NCI-H774 (cell line): ENCODE measurements around the gene CHGA.

Experiments
- DNase-seq: peaks from one replicate; lab custom pipeline; 2025; lab: John Stamatoyannopoulos, UW

Gene CHGA

GRCh38 chr14:92961567-92961855 lies 38.6 kb downstream of the CHGA start:
- no peak for DNase-seq

- no peak for DNase-seq
Measured at GRCh38 chr14:92962031-92962830, 39.3 kb downstream of the CHGA start.

DNA sequence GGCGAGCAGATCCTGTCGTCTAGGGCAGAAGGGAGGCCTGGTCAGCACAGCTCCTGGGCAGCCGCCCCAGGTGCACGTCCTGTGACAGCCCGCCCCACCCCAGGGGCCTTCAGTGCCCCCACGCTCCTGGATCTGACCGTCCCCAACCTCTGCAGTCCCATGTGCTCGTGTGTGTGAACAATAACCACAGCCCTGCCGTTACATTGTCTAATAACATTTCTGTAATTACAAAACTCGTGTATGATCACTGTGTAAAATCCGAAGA lies 39.8 kb downstream of the CHGA start:
- DNase-seq, result no peak

DNA sequence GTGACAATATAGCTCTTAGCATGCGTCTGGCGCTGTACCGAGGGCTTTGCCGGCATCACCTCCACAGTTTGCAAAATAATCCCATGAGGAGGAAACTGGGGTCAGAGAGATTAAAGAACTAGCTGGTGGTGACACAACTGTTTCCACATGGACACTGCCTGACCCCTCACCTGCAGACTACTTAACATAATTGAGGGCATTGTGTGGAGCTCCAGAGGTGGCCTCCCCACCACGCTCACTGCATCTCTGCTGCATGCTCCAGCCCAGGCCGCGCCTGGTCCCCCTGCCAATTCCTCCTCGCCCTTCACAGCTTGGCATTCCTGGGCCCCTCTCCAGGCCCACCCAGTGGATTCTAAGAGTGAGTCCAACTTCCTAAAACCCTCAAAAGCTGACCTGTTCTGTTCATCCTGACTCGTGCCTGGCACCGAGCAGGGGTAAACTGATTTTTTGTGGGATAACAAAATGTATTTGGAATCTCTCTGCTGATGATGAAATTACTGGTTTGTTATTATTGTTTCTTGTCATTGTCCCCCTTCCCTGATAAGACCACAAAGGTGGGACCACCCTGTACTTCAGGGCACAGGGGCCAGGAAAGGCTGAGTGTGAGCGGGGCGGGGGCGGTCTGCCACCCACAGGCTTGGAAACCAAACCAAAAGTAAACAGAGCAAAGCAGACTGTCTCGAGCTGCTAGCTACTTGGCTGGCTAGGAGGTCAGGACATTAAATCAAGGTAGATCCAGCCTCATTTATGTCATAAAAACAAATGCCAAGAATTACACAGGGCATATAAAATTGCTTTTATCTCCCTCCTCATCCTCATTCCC lies 40.6 kb downstream of the CHGA start:
- no peak for DNase-seq

DNA sequence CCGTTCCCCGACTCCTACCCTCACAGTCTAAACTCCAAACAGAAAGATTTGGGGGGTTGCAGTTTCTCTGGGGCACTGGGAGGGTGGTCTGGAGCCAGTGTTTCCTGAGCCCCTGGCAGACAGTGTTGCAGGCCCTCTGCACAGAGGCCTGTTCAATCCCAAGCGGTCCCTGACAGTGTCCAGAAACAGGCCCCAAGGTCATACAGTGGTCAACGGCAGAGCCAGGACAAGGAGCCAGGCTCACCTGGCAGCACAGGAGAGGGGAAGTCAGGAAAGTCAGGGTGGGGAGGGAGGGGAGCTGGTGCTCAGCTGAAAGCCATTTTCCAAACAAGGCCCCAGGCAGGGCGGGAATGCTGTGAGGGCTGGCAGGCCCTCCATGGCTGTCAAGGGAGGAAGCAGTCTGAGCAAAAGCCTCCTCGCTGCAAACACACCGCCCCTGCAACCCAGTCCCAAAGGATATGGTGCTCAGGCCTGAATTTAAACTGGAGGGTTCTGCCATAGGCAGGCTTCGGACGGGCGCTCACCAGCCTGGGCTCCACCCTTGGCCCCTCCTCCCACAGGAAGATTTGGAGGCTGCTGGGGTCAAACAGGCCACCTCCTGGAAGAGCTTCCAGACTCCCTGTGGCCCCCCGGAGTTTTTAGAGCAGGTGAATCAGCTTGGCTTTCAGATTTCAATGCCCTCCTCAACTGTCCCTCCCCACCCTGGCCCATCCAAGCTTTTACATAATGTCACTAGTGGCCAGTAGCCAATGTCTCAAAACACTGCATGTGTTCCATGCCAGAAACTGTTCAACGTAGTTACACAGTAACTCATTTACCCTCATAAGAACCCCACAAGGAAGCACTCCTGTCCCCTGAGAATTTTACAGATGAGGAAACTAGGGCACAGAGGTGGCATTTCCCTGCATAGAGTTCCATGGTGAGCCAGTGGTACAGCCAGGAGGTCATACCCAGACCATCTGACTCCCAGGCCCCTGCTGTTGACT lies 41.5 kb downstream of the CHGA start:
- DNase-seq, result no peak

DNA sequence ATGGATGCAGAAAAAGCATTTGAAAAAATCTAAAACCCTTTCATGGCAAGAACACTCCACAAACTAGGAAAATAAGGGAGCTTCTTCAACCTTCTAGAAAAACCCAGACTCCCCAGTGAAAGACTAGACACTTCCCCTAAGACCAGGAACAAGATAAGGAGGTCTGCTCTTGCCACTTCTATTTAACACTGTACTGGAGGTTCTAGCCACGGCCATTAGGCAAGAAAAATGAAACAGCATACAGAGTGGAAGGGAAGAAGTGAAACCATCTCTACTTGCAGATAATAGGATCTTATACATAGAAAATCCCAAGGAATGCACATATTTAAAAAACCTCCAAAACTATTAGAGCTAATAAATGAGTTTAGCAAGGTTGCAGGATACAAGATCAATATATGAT lies 42.3 kb downstream of the CHGA start:
- DNase-seq, result no peak

DNA sequence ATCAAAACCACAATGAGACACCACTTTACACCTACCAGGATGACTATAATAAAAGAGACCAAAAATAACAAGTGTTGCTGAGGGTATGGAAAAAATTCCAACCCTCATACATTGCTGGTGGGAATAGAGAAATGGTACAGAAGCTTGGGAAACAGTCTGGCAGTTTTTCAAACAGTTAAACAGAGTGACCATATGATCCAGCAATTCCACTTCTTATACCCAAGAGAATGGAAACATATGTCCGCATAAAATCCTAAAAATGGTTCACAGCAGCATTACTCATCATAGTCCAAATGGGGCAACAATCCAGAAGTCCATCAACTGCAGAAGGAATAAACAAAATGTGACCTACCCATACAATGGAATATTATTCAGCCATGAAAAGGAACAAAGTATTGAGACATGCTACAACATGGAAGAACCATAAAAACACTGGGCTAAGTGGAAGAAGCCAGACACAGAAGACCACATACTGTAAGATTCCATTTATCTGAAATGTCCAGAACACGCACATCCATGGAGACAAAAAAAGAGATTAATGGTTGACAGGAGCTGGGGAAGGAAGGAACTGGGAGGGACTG lies 44.5 kb downstream of the CHGA start:
- DNase-seq, result no peak

GRCh38 chr14:92968291-92969020 lies 45.5 kb downstream of the CHGA start:
- DNase-seq, result no peak

GRCh38 chr14:92969430-92969829 lies 46.5 kb downstream of the CHGA start:
- no peak for DNase-seq

DNA sequence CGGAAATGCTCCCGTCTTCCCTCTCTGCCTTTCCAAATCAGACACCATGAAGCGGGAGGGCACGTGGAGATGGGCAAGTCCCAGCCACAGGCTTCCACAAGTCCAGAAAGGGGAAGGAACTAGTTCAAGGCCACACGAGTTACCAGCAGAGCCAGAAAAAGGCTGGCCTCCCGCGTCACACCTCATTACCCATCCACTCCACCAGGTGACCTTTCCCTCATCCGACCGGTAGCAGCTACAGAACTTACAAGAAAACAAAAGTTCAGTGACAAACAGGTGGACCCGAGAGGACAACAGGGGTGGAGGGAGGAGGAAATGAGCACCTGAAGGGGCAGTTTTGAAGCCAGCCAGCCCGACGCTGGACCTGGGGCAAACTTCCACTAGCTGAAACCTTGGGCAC lies 46.9 kb downstream of the CHGA start:
- no peak for DNase-seq

DNA sequence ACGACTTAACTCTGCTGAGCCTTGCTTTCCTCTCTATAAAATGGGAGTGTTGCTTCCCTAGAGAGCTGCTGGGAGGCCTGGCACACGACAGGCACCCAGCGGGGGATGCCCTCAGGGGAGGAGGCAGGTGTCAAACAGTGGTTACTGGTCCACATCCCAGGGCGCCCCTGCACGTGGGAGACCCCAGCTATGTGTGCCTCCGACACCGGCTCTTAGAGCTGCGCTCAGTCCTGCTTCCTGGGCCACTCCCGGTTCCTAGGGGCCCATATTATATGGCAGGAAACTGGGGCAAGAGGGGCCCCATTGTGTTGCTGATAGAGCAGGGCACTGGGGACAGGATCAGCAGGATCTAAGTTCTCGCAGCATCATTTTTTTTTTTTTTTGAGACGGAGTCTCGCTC lies 47.3 kb downstream of the CHGA start:
- DNase-seq, result no peak

GRCh38 chr14:92971601-92972180 lies 48.7 kb downstream of the CHGA start:
- no peak for DNase-seq

DNA sequence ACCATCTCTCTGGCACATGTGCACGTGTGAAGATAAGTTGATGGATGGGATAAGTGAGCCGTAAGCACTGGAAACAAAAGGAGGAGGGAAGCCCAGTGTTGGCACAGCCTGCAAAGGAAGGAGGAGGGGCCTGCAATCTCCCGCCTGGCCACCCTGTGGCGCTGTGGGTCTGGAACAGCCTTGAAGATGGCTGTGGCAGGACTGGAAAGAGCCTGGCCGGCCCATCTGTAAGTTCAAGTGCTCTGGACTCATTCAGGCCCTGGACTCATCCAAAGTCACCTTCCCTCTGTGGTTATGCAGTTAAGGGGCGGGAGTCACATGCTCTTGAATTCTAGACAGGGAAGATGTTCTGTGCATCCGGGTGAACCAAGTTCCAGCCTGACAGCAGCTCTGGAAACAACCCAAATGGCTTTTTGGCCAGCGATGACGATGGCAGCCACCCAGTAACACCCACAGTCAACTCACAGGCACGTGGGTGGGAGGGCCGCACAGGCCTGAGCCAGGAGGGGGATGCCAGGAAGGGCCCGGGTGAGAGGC lies 50.4 kb downstream of the CHGA start:
- no peak for DNase-seq

DNA sequence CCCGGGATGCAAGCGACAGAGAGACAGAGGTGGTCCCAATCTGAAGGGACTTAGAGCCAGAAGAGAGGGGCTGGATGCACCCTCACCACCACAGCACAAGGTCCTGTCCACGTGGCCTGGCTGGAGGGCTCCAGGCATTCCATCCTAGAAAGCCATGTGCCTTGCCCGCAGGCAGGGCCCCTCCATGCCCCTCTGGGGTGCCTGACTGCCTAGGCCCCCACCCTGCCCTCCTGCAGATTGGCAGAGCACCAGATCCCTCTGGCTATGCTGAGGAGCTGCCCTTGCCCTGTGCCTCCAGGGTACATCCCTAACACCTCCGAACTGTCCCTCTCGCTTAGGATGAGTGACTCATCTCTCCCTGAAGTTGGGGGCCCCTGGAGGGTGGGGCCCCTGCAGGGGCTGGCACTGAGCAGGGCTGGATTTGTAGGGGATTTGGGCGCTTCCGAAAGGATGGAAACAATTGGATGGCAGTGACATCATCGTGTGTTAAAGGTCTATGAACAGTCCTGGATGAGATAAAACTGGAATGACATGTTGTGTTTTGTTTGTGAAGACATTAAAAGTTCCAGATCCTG lies 50.9 kb downstream of the CHGA start:
- DNase-seq, result no peak

DNA sequence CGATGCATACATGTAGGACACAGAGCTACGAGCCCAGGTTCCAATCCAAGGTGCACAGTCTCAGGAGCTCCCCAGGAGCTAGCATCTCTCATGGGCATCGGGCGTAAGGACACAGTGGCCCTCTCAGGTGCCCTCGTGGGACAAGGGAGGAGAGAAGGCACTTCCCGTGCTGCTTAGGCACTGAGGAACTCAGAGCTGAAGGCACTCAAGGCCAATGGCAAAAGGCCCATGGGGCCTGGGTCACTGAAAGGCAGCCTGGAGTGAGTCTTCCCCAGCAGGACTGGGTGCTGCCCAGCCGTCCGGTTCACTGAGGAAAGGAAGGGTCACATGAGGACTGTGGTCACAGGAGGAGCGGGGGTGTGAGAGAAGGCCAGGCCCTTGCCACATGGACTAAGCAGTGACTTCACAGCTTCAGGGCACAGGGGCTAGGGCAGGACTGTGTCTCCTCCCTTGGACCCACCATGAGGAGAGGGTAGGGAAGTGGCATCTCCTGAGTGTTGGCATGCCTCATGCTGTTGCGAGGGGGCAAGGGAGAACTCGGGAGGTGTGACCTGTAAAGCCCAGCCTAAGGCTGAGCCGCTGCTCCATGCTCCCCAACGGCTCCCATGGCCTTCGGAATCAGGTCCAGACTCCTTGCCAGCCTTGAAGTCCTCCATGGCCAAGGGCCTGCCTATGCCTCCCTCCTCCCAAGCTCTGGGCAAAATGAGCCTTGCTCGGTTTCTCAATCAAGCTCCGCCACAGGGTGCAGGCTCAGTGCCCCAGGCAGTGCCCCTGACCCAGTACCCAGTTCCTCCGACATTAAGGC lies 51.8 kb downstream of the CHGA start:
- DNase-seq, result no peak

GRCh38 chr14:92976268-92976667 lies 53.3 kb downstream of the CHGA start:
- no peak for DNase-seq

DNA sequence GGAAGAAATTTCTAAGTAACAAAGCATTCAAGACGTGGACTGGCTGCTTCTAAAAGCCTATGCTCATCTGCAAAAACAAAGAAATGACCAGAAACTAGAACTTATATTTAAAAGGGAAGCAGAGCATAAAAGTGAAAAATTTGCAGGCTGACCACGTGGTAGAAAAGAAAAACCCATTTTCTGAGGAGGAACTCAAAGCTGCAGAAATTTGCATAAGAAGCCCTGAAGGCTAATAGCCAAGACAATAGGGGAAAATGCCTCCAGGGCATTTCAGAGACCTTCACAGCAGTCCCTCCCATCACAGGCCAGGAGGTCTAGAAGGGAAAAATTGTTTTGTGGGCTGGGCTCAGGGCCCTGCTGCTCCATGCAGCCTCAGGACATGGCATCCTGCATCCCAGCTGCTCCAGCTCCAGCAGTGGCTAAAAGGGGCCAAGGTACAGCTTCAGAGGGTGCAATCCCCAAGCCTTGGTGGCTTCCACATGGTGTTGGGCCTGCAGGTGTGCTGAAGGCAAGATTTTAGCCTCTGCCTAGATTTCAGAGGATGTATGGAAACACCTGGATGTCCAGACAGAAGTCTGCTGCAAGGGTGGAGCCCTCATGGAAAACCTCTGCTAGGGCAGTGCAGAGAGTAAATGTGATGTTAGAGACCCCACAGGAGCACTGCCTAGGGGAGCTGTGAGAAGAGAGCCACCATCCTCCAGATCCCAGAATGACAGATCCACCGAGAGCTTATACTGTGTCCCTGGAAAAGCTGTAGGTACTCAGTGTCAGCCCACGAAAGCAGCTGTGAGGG lies 55.5 kb downstream of the CHGA start:
- DNase-seq, result no peak

DNA sequence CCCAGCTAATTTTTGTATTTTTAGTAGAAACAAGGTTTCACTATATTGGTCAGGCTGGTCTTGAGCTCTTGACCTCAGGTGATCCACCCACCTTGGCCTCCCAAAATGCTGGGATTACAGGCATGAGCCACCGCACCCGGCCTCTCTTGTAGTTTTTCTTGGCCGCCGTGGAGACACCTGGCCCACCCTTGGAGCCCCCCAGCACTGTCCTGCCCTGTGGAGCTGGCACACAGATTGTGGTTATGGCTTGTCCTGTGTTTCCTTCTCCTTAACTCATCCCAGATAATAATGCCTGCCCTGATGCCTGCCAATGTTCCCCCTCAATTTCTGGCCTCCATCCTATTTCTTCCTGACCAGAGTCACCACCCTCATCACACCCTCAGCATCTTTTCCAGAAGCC lies 57.9 kb downstream of the CHGA start:
- DNase-seq, result no peak

GRCh38 chr14:92981726-92982125 lies 58.8 kb downstream of the CHGA start:
- DNase-seq, result no peak
